Left ventricle myocardium superior (tissue), 1 donor: Measurements from ENCODE around the gene MDK. TPM values are rescaled to one million over a fixed set of nuclear protein-coding genes. Genes with fewer than 3 reads are reported as not detected.
"Not testable (repeated sequence)": the region's sequence is repeated elsewhere in the genome, so short reads cannot be mapped to it uniquely, and the experiment has no call there.

Experiments used
- ATAC-seq: fragments of 200-7000 bp; cut with Tn5 transposase; one replicate; pipeline ENCODE4 v1.9.1; 2020; ENCODE audit warnings: mild to moderate bottlenecking, moderate library complexity
- DNase-seq: peaks from one replicate; pipeline ENCODE4 v3.0.0-alpha.2; 2020
- intact Hi-C: fragments of 100-400 bp; cut with micrococcal nuclease; formaldehyde crosslinking; loops from one replicate; pipeline ENCODE4 v1.11.0; 2022
- total RNA-seq: library from RNA; stranded (reverse); fragmentation: NEBNext Ultra II Directional; extraction: Animal tissue kit (Norgen Biotek cat#: 25700); gene quantifications from one replicate; pipeline ENCODE4 v1.2.1, GENCODE V29; 2021
- donor health status: DM: no; HTN: yes; CAD: no; lungs with severe emphysema.

The MDK gene
- total RNA-seq, 1 donor from 2014 or later: 5.7 TPM

DNA sequence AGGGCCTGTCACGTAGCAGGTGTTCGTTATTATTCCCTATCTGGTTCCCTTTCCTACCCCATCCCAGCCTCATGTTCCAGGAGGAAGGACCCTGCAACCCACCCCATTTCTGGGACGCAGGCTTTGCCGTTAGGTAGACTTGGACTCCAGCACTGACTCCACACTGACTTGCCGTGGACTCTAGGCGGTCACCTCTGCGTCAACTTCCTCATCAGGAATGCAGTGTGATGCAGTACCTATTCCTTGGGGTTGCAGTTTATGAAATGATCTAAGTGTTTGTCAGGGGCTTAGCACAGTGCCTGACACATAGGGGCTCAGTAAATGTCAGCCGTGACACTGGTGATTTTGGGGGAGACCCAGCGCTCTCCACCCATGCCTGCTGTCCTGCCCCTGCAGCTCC, 17.4 kb upstream of the MDK start:
- ATAC-seq: no peak
- peak; percentile 12 for DNase-seq
- intact Hi-C loops: no loop called here

- ATAC-seq: no peak
- DNase-seq: peak; percentile 21
- intact Hi-C loops: no loop called here
These were observed 16.7 kb upstream of the MDK start for GRCh38 chr11:46364791-46365190.

- ATAC-seq: no peak
- DNase-seq: no peak
- intact Hi-C loops: no loop called here
These were observed 15.2 kb upstream of the MDK start for GRCh38 chr11:46366260-46366659.

DNA sequence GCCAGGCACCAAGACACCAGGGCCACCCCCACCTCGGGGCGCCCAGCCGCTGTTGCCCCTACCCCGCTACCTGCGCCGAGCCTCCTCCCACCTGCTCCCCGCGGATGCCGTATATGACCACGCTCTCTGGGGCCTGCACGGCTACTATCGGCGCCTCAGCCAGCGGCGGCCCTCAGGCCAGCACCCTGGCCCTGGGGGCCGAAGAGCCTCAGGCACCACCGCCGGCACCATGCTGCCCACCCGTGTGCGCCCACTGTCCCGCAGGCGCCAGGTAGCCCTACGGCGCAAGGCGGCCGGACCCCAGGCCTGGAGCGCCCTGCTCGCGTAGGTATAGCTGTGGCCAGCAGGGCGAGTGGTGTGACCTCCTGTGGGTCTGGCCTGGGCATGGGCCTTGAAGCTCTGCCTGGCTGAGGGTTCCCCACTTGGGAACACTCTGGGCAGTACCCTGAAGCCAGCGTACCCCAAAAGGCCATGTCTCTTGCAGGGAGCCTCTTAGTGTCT, 14.8 kb upstream of the MDK start:
- DNase-seq (no peak), ATAC-seq (no peak)
- intact Hi-C loops: no loop called here

GRCh38 chr11:46367244-46367915, 14.1 kb upstream of the MDK start:
- intact Hi-C loops: no loop called here
- DNase-seq (peak; percentile 86), ATAC-seq (peak; percentile 57)

GRCh38 chr11:46367916-46368267, 13.6 kb upstream of the MDK start:
- intact Hi-C loops: no loop called here
- DNase-seq (no peak), ATAC-seq (no peak)

GRCh38 chr11:46369458-46370152, 11.9 kb upstream of the MDK start:
- intact Hi-C loops: no loop called here
- ATAC-seq: peak; percentile 48
- DNase-seq: no peak

DNA sequence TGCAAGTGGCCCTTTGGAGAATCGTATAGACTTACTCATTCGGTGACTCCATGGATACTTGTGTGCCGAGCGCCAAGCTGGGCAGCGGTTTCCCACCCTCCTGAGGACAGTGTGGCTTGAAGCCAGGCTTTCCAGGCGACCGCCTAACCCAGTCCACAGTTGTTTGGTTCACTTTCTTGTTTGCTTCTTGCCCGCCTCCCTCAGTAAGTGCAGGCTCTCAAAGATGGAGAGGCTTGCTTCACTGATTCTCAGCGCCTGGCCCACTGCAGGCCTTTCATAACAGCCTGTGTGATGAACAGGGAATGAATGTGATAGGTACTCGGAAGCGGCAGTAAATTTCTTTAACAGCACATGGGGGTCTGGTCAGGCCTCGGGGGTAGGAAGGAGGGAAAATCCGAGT, 11.2 kb upstream of the MDK start:
- no peak for DNase-seq
- no peak for ATAC-seq
- intact Hi-C loops: no loop called here

DNA sequence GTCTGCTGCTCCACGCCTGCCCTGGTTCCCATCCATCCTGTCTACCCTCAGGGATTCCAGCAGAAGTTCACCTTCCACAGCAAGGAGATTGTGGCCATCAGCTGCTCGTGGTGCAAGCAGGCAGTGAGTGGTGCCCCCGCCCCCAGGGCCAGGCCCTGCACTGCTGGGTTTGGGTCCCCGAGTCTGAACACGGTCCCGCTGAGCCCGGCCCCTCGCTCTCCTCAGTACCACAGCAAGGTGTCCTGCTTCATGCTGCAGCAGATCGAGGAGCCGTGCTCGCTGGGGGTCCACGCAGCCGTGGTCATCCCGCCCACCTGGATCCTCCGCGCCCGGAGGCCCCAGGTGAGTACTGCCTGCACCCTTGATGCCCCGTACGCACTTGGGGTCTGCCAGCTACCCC, 10.2 kb upstream of the MDK start:
- ATAC-seq, DNase-seq, intact Hi-C loops: not testable (repeated sequence)

GRCh38 chr11:46372086-46372485, 9.4 kb upstream of the MDK start:
- intact Hi-C loops: no loop called here
- no peak for ATAC-seq

GRCh38 chr11:46372501-46372900, 9.0 kb upstream of the MDK start:
- ATAC-seq, DNase-seq, intact Hi-C loops: not testable (repeated sequence)

More at GRCh38 chr11:46372086-46372485, 9.4 kb upstream of the MDK start:
- no peak for DNase-seq

DNA sequence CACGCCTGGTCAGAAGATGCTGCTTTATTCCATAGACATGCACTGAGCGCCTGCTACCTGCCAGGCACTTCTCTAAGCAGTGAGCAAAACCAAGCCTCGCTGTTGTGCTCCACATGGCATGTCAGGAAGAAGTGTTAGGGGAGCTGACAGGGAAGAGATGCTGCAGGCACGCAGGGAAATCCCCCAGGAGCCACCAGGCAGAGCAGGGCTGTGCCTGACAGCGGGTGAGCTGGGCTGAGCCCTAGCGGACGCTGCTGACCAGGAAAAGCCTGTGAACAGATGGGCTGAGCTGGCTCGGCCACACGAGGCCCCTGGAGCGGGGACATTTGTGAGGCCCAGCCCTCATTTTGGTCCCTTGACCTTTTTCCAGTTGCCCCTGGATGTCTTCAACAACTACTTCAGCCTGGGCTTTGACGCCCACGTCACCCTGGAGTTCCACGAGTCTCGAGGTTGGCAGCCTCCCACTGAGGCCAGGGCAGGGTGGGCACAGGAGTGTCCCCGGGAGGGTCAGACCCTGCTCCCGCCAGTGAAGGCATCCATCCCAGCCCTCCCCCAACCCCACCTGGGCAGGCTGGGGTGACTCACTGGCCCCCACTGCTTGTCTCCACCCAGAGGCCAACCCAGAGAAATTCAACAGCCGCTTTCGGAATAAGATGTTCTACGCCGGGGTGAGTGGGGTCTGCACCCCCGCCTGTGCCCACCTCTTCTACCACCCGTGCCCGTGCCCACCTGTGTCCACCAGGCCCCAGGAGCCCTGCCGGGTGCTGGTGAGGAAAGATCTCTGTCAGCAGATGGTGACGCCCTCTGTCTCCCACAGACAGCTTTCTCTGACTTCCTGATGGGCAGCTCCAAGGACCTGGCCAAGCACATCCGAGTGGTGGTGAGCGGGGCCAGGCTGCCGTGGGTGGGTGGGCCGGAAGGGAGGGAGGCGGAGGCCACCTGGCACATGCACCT, 7.4 kb upstream of the MDK start:
- intact Hi-C loops: no loop called here

DNA sequence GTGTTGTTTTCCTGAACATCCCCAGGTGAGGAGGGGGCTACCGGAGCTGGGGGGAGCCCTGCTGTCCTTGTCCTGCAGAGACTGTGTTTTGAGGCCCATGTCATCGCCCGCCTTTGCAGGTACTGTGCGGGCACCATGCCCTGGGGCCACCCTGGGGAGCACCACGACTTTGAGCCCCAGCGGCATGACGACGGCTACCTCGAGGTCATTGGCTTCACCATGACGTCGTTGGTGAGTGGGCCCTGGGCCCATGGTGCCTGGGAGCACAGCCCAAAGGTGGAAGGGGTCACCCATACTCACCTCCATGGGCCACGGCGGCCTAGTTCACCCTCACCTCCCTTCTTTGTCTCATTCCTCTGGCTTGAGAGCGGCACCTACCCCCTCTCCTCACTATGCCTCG, 6.7 kb upstream of the MDK start:
- no peak for DNase-seq
- ATAC-seq: no peak
- intact Hi-C loops: no loop called here

More for the DNA sequence above, 7.4 kb upstream of the MDK start:
- ATAC-seq (no peak), DNase-seq (no peak)

DNA sequence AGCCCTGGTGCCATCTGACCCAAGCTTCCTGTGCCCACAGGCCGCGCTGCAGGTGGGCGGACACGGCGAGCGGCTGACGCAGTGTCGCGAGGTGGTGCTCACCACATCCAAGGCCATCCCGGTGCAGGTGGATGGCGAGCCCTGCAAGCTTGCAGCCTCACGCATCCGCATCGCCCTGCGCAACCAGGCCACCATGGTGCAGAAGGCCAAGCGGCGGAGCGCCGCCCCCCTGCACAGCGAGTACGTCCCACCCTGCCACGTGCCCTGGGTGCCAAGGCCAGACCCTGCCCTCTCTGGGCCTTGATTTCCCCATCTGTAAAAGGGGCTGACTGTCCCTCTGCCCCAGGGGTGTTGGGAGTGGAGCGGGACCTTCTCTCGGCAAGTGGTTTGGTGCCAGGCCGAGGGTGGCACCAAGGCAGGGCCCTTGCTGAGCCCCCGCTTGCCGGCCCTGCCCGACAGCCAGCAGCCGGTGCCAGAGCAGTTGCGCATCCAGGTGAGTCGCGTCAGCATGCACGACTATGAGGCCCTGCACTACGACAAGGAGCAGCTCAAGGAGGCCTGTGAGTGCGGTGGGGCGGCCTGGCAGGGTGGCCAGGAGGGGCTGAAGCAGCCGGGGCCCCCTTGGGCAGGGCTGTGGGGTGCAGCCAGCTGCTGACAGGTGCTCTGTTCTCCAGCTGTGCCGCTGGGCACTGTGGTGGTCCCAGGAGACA, 5.9 kb upstream of the MDK start:
- DNase-seq (no peak), ATAC-seq (no peak)
- intact Hi-C loops: no loop called here

DNA sequence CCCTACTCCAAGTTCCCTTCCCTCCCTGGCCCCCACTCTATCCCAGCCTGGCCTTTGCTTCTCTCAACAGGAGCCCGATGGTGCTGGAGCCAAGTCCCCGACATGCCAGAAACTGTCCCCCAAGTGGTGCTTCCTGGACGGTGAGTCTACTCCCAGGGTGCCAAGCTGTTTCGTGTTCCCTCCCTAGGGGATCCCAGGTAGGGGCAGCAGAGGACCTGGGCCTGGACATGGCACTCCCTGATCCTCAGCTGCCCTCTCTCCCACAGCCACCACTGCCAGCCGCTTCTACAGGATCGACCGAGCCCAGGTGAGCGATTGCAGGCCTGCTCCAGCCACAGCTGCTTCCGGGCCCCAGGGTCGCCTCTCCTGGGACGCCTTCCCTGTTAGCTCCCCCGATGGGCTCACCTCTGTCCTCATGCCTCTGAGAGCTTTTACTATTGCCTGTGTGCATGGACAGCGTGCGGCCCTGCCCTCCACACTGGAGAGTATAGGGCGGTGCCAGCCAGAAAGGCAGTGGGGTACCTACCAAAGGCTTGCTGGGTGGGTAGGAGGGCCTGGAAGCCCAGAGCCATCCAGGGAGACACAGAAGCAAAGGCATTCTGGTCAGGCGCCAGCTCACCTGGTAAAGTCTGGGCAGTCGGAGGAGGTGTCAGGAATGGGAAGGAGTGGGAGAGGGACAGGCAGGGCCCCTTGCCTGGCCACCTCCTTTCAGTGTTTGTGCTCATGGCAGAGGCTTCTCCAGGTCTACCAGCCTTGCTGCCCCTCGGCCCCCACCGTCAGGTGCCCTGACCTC, 5.0 kb upstream of the MDK start:
- DNase-seq: no peak
- ATAC-seq: no peak
- intact Hi-C loops: no loop called here

DNA sequence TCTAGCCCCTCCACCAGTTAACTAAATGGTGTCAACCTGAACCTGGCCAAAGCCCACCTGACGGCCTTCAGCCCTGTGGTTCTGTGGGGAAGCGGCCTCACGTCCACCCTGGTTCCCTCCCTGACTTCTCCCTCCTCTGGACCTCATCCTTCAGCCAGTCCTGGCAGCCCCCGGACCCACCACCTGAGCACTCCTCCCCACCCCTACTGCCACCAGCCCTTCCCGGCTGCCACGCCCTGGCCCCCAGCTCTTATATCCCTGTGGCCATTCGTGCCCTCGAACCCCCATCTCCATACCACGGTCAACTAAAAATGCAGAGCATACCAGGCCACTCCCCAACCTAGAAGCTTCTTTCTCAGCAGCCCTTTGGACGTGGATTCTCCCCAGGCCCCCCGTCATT, 4.2 kb upstream of the MDK start:
- intact Hi-C loops: no loop called here
- DNase-seq: no peak
- no peak for ATAC-seq

DNA sequence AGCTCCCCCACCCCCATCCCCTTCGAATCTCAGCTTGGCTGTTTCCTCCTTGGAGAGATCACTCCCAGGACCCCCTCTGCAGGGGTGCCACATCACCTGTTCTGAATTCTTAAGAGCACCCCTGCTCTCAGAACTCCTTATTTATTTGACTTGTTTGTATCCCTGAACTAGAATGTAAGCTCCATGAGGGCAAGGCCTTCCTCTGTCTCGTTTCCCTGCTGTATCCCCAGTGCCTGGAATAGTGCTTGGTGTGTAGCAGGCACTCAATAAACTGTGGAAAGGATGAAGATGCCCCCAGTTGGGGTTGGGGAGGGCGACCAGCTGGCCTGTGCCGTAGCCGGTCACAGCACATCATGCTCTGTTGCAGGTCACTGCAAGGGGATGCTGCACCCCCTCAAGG, 3.6 kb upstream of the MDK start:
- intact Hi-C loops: no loop called here
- ATAC-seq (no peak), DNase-seq (no peak)

DNA sequence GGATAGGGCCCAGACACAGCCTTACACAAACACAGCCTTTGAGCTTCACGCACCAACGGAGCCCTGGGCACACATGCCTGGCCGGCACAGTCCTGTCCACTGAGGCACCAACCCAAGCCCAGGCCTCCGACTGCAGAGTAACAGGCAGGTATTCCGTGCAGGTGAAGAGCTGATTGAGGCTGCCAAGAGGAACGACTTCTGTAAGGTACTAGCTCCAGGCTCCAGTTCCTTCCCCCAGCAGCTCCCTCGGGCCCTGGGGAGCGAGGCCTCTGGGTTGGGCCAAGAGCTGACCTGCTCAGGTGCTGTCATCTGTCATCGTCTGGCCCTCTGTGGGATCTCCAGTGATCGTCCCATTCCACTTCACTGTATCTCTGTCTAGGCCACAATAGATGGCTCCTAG, 3.2 kb upstream of the MDK start:
- DNase-seq (no peak), ATAC-seq (no peak)
- intact Hi-C loops: no loop called here
